ENCODE measurements around the gene FBH1.

The FBH1 gene

DNA sequence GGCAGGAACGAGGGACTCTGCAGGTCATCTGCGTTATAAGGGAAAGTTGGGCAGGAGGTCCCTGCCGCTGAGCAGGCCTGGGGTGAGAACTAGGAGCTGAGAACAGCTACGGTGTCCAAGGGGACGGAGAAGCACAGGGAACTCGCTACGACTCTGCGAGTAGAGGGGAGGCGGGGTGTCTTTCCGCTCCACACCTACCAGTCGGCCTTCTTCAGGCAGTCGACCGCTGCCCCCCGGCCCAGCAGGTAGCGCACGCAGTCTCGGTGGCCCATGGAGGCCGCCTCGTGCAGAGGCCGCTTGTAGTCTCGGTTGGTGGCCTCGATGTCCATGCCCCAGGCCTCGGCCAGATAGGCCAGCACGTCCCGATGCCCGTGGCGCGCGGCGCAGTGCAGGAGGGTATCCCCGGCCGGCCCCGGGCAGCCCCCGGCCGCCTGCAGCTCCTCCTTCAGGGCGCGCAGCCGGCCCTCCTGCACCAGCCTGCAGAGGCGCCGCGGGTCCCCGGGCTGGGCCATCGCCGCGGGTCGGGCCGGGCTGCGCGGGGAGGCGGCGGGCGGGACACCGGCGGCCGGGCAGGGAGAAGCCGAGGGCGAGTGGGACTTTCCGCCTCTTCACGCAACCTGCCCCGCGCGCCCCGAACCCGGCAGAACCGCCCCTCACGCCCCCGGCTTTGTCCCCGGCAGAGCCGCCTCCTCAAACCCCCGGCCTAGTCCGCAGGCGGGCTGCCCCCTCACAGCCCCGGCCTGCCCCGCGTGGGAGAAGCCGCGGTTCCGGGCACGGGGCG lies 1.0 kb upstream of the FBH1 start:
- Mint-ChIP-seq H3K36me3 (ENCODE audit: low read depth) (peaks cover 21% of the 10 kb centered on the region), H3K27me3 (ENCODE audit: low read depth) (no peaks in the 10 kb centered on the region), H3K9me3 (no peaks in the 10 kb centered on the region), H3K4me1 (ENCODE audit: low read depth) (peaks cover 35% of the 10 kb centered on the region), H3K4me3 (peak overlapping the region; percentile 90), H3K27ac (peak overlapping the region; percentile 67)
- DNase-seq (ENCODE audit: low spot score), result peak; percentile 59

DNA sequence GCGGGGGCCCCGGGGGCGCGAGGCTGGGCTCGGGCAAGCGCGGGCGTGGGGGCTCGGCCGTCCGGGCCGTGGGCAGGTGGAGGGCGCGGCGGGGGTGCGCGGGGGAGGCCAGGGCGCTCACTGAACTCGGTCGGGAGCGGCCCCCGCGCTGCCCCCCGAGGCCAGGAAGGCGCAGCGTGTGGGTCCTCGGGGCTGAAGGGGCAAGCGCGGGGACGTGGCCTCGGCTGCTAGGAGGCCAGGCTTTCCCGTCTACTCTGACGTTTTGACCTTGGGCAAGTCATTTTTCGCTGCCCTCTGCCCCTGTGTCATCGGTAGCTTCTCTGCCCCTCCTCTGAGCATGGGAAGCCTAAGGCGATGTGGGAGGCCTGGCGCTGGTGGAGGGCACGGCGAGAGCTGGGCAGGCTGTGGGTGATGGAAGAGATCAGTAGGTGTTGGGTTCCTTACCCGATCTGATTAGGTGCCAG lies 441 bp downstream of the FBH1 start:
- H3K36me3 Mint-ChIP-seq (ENCODE audit: low read depth), result peaks cover 22% of the 10 kb centered on the region
- peak; percentile 38 for DNase-seq (ENCODE audit: low spot score)
- H3K27ac Mint-ChIP-seq, result peak overlapping the region; percentile 83
- no peaks in the 10 kb centered on the region for H3K27me3 Mint-ChIP-seq (ENCODE audit: low read depth)
- H3K4me1 Mint-ChIP-seq (ENCODE audit: low read depth), result peaks cover 40% of the 10 kb centered on the region
- H3K9me3 Mint-ChIP-seq, result no peaks in the 10 kb centered on the region
- peak overlapping the region; percentile 93 for H3K4me3 Mint-ChIP-seq

DNA sequence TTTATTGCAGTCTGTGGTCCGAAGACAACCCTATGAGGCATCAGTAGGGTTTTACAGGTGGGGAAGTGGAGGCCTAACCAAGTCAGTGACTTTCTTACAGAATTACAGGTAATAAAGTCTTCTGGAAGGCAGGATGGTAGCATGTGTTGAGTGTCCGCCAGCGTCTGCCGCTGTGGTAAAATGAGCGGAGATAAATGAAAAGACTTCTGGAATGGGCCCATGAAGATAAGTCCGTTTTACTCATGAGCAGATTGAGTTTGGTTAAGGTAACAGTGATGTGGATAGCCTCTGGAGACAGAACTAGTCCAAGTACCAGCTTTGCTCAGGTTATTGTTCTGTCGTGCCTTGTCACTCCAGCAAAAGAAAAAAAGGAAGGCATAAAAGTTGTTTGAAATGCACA lies 966 bp downstream of the FBH1 start:
- no peak for DNase-seq (ENCODE audit: low spot score)
- no peaks in the 10 kb centered on the region for H3K27me3 Mint-ChIP-seq (ENCODE audit: low read depth)
- H3K4me3 Mint-ChIP-seq, result peak overlapping the region; percentile 93
- peak overlapping the region; percentile 83 for H3K27ac Mint-ChIP-seq
- no peaks in the 10 kb centered on the region for H3K9me3 Mint-ChIP-seq
- H3K36me3 Mint-ChIP-seq (ENCODE audit: low read depth), result peaks cover 22% of the 10 kb centered on the region
- peaks cover 45% of the 10 kb centered on the region for H3K4me1 Mint-ChIP-seq (ENCODE audit: low read depth)

DNA sequence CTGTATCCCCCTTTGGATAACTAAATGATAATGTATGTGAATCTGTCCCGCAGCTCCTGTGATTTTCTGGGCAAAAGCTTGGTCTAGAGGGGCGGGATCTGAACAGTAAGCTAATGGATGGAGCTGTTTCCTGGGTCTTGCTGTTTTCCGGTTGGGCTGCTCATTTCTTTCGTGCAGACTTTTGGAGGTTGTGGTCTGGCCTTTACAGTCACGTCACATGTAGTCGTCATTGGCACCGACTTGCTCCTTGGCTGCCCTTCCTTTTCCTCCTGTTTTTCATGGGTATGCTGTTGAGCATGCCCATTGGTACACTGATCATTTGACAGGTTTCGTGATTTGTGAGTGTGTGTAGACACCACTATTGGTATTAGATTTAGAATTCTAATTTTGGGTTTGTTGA lies 2.0 kb downstream of the FBH1 start:
- DNase-seq (ENCODE audit: low spot score), result no peak
- peaks cover 24% of the 10 kb centered on the region for H3K36me3 Mint-ChIP-seq (ENCODE audit: low read depth)
- no peak overlapping the region for H3K27ac Mint-ChIP-seq
- H3K4me3 Mint-ChIP-seq, result peak overlapping the region; percentile 60
- H3K27me3 Mint-ChIP-seq (ENCODE audit: low read depth), result no peaks in the 10 kb centered on the region
- no peaks in the 10 kb centered on the region for H3K9me3 Mint-ChIP-seq
- H3K4me1 Mint-ChIP-seq (ENCODE audit: low read depth), result peaks cover 55% of the 10 kb centered on the region

DNA sequence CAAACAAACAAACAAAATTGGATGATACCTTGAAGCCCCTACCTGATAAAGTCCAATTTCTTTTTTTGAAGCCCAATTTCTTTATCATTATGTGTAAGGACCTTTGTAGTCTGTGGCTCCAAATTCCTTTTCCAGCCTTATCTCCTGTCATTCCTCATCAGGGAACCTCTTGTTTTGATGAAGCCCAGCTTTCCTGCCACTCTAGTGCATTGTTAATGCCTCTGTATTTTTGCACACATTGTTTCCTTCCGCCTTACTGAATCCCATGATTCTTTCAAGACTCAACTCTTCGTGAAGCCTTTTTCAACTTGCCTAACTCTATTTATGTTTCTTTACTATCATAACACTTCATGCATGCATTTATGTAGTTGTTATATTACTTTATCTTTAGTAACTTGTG lies 3.3 kb downstream of the FBH1 start:
- H3K4me3 Mint-ChIP-seq, result no peak overlapping the region
- H3K27me3 Mint-ChIP-seq (ENCODE audit: low read depth), result no peaks in the 10 kb centered on the region
- H3K4me1 Mint-ChIP-seq (ENCODE audit: low read depth), result peaks cover 56% of the 10 kb centered on the region
- H3K36me3 Mint-ChIP-seq (ENCODE audit: low read depth), result peaks cover 33% of the 10 kb centered on the region
- DNase-seq (ENCODE audit: low spot score), result no peak
- H3K9me3 Mint-ChIP-seq, result peaks cover 8% of the 10 kb centered on the region
- H3K27ac Mint-ChIP-seq, result no peak overlapping the region

DNA sequence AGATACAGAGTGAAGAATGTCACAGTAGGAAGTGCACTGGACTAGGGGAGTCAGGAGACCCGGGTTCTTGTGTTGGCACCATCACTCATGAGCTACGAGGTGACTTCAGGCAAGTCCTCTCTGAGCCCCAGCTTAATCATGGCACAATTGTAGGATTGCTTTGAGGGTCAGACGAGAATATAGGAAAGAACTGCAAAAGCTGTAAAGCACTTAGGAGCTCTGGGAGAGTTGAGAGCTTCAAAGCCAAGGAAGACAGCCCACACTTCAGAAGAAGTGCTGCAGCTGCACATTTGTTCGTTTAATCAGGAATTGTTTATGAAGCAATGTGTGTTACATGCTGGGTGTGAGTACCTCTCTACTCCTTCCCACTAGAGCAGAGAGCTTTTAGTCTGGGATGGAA lies 4.4 kb downstream of the FBH1 start:
- Mint-ChIP-seq H3K27me3 (ENCODE audit: low read depth) (no peaks in the 10 kb centered on the region), H3K4me3 (no peak overlapping the region), H3K9me3 (peaks cover 8% of the 10 kb centered on the region), H3K36me3 (ENCODE audit: low read depth) (peaks cover 41% of the 10 kb centered on the region), H3K27ac (peak overlapping the region; percentile 67), H3K4me1 (ENCODE audit: low read depth) (peaks cover 51% of the 10 kb centered on the region)
- no peak for DNase-seq (ENCODE audit: low spot score)

DNA sequence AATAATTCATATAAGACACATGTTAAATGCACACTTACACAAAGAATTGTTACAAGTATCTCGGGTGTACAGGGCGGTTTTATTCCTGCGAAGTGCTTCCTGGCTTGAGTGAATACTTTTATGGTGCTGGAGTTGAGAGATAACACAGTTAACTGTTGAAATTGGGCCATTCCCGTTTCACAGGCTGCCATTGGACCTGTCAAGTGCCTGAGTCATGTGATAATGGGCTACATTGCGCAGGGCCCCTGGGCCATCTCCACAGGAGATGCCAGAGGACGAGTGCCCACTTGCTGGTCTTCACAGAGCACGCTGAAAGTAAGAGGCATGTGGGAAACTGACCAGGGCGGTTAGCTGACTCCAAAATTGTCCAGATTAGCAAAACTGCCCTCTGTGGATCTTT lies 4.8 kb downstream of the FBH1 start:
- no peak for DNase-seq (ENCODE audit: low spot score)
- Mint-ChIP-seq H3K4me1 (ENCODE audit: low read depth) (peaks cover 51% of the 10 kb centered on the region), H3K27ac (no peak overlapping the region), H3K27me3 (ENCODE audit: low read depth) (no peaks in the 10 kb centered on the region), H3K36me3 (ENCODE audit: low read depth) (peaks cover 41% of the 10 kb centered on the region), H3K4me3 (no peak overlapping the region), H3K9me3 (peaks cover 8% of the 10 kb centered on the region)

DNA sequence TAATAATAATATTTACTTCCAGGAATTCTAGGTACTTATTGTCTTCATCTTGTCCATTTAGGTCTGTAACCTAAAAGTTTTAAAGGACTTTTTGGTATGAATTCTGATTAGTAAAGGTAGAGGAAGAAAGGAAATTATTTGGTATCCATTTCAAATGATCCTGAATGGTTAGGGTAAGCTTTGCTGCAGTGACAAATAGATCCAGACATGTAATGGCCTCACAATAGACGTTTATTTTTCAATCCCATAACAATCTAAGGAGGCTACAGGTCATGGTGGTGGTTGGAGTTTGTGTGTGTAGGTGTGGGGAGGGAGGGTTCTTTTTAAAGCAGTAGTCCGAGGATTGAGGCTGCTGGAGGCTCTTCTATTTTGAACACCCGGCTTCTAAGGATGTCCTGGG lies 5.3 kb downstream of the FBH1 start:
- DNase-seq (ENCODE audit: low spot score), result no peak
- H3K9me3 Mint-ChIP-seq, result peaks cover 8% of the 10 kb centered on the region
- peaks cover 51% of the 10 kb centered on the region for H3K4me1 Mint-ChIP-seq (ENCODE audit: low read depth)
- peaks cover 43% of the 10 kb centered on the region for H3K36me3 Mint-ChIP-seq (ENCODE audit: low read depth)
- H3K27ac Mint-ChIP-seq, result peak overlapping the region; percentile 91
- H3K27me3 Mint-ChIP-seq (ENCODE audit: low read depth), result no peaks in the 10 kb centered on the region
- H3K4me3 Mint-ChIP-seq, result peak overlapping the region; percentile 70

DNA sequence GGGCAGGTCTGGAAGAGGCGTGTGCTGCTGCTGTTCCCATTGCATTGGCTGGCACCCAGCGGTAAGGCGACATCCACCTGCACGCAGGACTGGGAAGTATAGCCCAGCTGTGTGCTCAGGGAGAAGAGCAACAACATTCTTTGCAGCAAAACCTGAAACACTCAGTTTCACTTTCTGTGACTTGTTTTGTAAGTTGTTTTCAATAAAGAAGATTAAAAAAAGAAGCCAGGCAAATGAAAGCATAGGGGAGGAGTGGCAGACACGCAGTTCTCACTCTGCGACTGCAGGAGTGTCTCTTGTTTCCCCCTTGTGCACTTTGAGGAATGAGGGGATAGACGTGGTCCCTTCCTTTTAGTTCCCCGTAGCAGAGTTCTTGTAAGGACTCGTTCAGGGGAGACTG lies 5.8 kb downstream of the FBH1 start:
- Mint-ChIP-seq H3K4me3 (peak overlapping the region; percentile 70), H3K27ac (peak overlapping the region; percentile 91), H3K27me3 (ENCODE audit: low read depth) (no peaks in the 10 kb centered on the region), H3K9me3 (peaks cover 8% of the 10 kb centered on the region), H3K36me3 (ENCODE audit: low read depth) (peaks cover 43% of the 10 kb centered on the region), H3K4me1 (ENCODE audit: low read depth) (peaks cover 48% of the 10 kb centered on the region)
- DNase-seq (ENCODE audit: low spot score), result no peak

DNA sequence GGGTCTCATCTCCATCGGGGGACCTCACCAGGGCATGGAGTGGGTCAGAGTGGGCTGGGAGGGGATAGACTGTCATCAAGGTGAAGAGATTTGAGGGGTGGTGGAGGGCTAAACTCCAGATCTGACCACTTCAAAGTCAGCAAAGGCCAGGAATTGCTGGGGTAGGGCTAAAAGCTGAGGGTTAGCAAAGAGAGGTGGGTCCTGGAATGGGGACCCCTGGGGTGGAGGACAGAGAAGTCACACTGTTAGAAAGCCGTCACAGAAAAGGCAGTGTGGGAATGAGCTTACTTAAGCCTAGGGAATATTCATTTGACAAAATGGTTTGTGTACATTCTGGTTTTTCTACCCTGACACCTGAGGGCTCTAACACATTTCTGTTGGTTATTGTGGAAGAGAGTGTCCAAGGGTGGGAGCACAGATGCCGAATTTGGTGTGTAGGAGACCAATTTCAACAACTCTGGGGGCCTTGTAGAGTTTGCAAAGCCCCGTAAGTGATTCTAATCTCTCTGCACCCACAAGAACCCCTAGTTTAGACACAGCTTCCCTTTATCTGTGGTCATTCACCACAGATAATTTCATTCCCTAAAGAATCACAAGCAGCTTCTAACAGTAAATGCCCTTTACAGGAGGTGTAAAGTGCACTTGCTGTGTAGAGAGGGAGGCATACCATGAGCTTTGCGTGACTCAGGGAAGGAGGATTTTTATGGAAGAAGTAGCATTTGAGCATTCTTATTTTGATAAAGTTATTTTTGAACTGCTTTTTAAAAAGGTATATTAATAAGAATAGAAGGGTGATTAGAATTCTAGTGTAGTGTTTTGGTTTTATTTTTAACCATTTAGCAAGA lies 6.4 kb downstream of the FBH1 start:
- H3K36me3 Mint-ChIP-seq (ENCODE audit: low read depth), result peaks cover 43% of the 10 kb centered on the region
- peak overlapping the region; percentile 91 for H3K27ac Mint-ChIP-seq
- DNase-seq (ENCODE audit: low spot score), result no peak
- H3K27me3 Mint-ChIP-seq (ENCODE audit: low read depth), result no peaks in the 10 kb centered on the region
- peaks cover 42% of the 10 kb centered on the region for H3K4me1 Mint-ChIP-seq (ENCODE audit: low read depth)
- H3K9me3 Mint-ChIP-seq, result peaks cover 8% of the 10 kb centered on the region
- peak overlapping the region; percentile 70 for H3K4me3 Mint-ChIP-seq

DNA sequence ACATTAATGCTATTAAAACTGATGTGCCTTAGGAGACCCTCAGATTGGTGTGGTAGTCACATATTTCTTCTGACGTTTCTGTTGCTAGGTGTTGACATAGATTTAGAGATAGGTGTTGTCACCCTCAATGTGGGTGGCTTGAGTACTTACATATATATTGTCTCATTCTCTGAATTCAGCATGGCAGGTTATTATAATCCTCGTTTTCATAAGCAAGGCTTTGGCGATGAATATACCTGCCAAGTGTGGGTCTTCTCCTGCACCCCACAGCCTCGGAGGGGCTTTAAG lies 7.0 kb downstream of the FBH1 start:
- Mint-ChIP-seq H3K4me3 (peak overlapping the region; percentile 30), H3K9me3 (peaks cover 8% of the 10 kb centered on the region), H3K36me3 (ENCODE audit: low read depth) (peaks cover 46% of the 10 kb centered on the region), H3K27ac (peak overlapping the region; percentile 91), H3K4me1 (ENCODE audit: low read depth) (peaks cover 40% of the 10 kb centered on the region), H3K27me3 (ENCODE audit: low read depth) (no peaks in the 10 kb centered on the region)
- no peak for DNase-seq (ENCODE audit: low spot score)

DNA sequence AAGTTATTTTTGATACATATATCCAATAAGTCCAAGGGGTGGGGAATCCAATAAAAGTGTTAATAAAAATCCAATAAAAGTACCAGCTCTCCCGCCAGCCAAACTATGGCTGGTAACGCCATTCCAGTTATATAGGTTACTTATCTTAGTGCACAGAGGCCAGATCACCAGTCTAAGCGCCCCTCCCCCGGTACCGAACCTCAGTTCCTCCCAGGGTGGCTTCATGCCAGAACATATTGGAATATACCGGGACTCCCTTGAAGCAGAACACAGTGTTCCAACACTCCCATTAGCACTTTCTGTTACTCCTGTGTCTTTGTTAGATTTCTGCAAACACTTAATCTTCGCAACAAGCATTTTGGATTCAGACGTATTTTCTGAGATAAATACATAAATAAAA lies 7.5 kb downstream of the FBH1 start:
- DNase-seq (ENCODE audit: low spot score), result no peak
- Mint-ChIP-seq H3K36me3 (ENCODE audit: low read depth) (peaks cover 47% of the 10 kb centered on the region), H3K27ac (peak overlapping the region; percentile 91), H3K4me3 (peak overlapping the region; percentile 44), H3K27me3 (ENCODE audit: low read depth) (no peaks in the 10 kb centered on the region), H3K9me3 (peaks cover 8% of the 10 kb centered on the region), H3K4me1 (ENCODE audit: low read depth) (peaks cover 37% of the 10 kb centered on the region)

DNA sequence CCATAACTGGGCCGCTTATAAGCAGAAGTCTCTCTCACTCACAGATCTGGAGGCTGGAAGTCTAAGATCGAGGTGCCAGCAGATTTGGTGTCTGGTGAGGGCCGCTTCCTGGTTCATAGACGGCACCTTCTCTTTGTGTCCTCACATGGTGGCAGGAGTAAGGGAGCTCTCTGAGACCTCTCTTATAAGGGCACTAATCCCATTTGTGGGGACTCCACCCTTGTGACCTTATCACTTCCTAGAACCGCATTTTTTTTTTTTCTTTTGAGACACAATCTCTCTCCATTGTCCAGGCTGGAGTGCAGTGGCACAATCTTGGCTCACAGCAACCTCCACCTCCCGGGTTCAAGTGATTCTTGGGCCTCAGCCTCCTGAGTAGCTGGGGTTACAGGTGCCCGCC lies 8.1 kb downstream of the FBH1 start:
- DNase-seq (ENCODE audit: low spot score), result no peak
- Mint-ChIP-seq H3K4me3 (no peak overlapping the region), H3K27ac (peak overlapping the region; percentile 8), H3K27me3 (ENCODE audit: low read depth) (no peaks in the 10 kb centered on the region), H3K9me3 (peaks cover 8% of the 10 kb centered on the region), H3K36me3 (ENCODE audit: low read depth) (peaks cover 49% of the 10 kb centered on the region), H3K4me1 (ENCODE audit: low read depth) (peaks cover 35% of the 10 kb centered on the region)

DNA sequence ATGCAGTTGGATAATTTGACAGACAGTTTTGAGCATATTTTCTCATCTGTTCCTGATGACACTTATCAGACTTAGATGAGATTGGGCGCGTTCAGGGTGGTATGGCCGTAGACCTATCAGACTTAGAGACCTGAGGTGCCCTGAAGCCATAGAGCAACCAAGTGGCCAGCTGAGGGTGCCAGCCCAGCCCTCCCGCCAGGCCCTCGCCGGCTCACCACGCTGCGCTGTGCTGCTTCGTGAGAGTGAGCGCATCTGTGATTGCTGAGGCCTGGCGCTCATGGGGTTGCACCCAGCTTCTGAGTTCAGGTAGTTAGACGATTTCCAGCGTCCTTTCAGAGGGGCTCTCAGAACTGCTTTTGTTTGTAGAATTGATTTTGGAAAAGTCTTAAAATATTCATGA lies 10.2 kb downstream of the FBH1 start:
- Mint-ChIP-seq H3K36me3 (ENCODE audit: low read depth) (peaks cover 53% of the 10 kb centered on the region), H3K27me3 (ENCODE audit: low read depth) (no peaks in the 10 kb centered on the region), H3K4me1 (ENCODE audit: low read depth) (peaks cover 35% of the 10 kb centered on the region), H3K4me3 (no peak overlapping the region), H3K27ac (no peak overlapping the region), H3K9me3 (peaks cover 8% of the 10 kb centered on the region)
- no peak for DNase-seq (ENCODE audit: low spot score)

Measured in T-helper 2 cell treated with Interferon-gamma antibody and Interleukin-4, amounts not matched to agents 5 μg/mL and 100 μg/mL, for 36 hours (primary cell).